ENCODE data around the gene MTHFD2L. TPM values are rescaled to one million over a fixed set of nuclear protein-coding genes. Genes with fewer than 3 reads are reported as not detected.
A peak's percentile ranks its signal among the peaks of the same experiment; 100 is the strongest.

MTHFD2L gene
- total RNA-seq, 1 donor from 2014 or later: 13.8 TPM

GRCh38 chr4:74318276-74318675, 160.4 kb downstream of the MTHFD2L start:
- intact Hi-C loops (cut with micrococcal nuclease): no loop called here
- no peak for DNase-seq
- Histone ChIP-seq H3K36me3 (no peaks in the 10 kb centered on the region), H3K27ac (replicated peaks) (no peak overlapping the region), H3K4me1 (no peaks in the 10 kb centered on the region), H3K4me3 (no peak overlapping the region), H3K27me3 (ENCODE audit: low read depth) (peaks cover 17% of the 10 kb centered on the region), H3K9me3 (replicated peaks) (no peaks in the 10 kb centered on the region)
- no peak for TF ChIP-seq CTCF (IDR thresholded peaks at IDR 0.05; ENCODE audit: borderline replicate concordance)

GRCh38 chr4:74319470-74319869, 161.6 kb downstream of the MTHFD2L start:
- DNase-seq: no peak
- no peak for TF ChIP-seq CTCF (IDR thresholded peaks at IDR 0.05; ENCODE audit: borderline replicate concordance)
- no peaks in the 10 kb centered on the region for H3K36me3 ChIP-seq
- no peak overlapping the region for H3K4me3 ChIP-seq
- intact Hi-C loops (cut with micrococcal nuclease): no loop called here
- no peaks in the 10 kb centered on the region for H3K9me3 ChIP-seq (replicated peaks)
- H3K27me3 ChIP-seq (ENCODE audit: low read depth): peaks cover 29% of the 10 kb centered on the region
- H3K4me1 ChIP-seq: no peaks in the 10 kb centered on the region
- H3K27ac ChIP-seq (replicated peaks): no peak overlapping the region

GRCh38 chr4:74320559-74321118, 162.7 kb downstream of the MTHFD2L start:
- Histone ChIP-seq H3K27me3 (ENCODE audit: low read depth) (peaks cover 39% of the 10 kb centered on the region), H3K4me1 (no peaks in the 10 kb centered on the region), H3K9me3 (replicated peaks) (no peaks in the 10 kb centered on the region), H3K36me3 (no peaks in the 10 kb centered on the region), H3K27ac (replicated peaks) (no peak overlapping the region), H3K4me3 (no peak overlapping the region)
- intact Hi-C loops (cut with micrococcal nuclease): no loop called here
- TF ChIP-seq CTCF (IDR thresholded peaks at IDR 0.05; ENCODE audit: borderline replicate concordance): peak; percentile 53
- no peak for DNase-seq

- no peaks in the 10 kb centered on the region for H3K9me3 ChIP-seq (replicated peaks)
- no peaks in the 10 kb centered on the region for H3K36me3 ChIP-seq
- intact Hi-C loops (cut with micrococcal nuclease): no loop called here
- H3K4me1 ChIP-seq: no peaks in the 10 kb centered on the region
- TF ChIP-seq CTCF (IDR thresholded peaks at IDR 0.05; ENCODE audit: borderline replicate concordance): no peak
- DNase-seq: no peak
- no peak overlapping the region for H3K4me3 ChIP-seq
- H3K27me3 ChIP-seq (ENCODE audit: low read depth): peaks cover 53% of the 10 kb centered on the region
- H3K27ac ChIP-seq (replicated peaks): no peak overlapping the region
These were observed 164.4 kb downstream of the MTHFD2L start for GRCh38 chr4:74322301-74322700.

GRCh38 chr4:74323663-74324062, 165.7 kb downstream of the MTHFD2L start:
- intact Hi-C loops (cut with micrococcal nuclease): no loop called here
- no peak for TF ChIP-seq CTCF (IDR thresholded peaks at IDR 0.05; ENCODE audit: borderline replicate concordance)

More at GRCh38 chr4:74323663-74324062, 165.7 kb downstream of the MTHFD2L start:
- no peaks in the 10 kb centered on the region for H3K36me3 ChIP-seq
- H3K9me3 ChIP-seq (replicated peaks): no peaks in the 10 kb centered on the region
- peaks cover 57% of the 10 kb centered on the region for H3K27me3 ChIP-seq (ENCODE audit: low read depth)
- no peaks in the 10 kb centered on the region for H3K4me1 ChIP-seq
- DNase-seq: no peak
- H3K4me3 ChIP-seq: no peak overlapping the region
- H3K27ac ChIP-seq (replicated peaks): no peak overlapping the region

Data from left ventricle myocardium inferior (tissue), 1 donor.